COR-L47 (cell line): Measurements from ENCODE around the gene ADRA2B.
"Not testable (repeated sequence)": the region's sequence is repeated elsewhere in the genome, so short reads cannot be mapped to it uniquely, and the experiment has no call there.

Source experiments
- DNase-seq: peaks from one replicate; lab custom pipeline; 2025; lab: John Stamatoyannopoulos, UW

The ADRA2B gene

GRCh38 chr2:96116424-96116878 is at the start of gene ADRA2B:
TSS of gene ADRA2B (minus strand) at chr2:96116571. CDS start at chr2:96116149, 422 bp downstream.
- DNase-seq, result no peak

GRCh38 chr2:96164459-96165184 is 48.3 kb upstream of the ADRA2B start:
- no peak for DNase-seq

- no peak for DNase-seq
Measured at GRCh38 chr2:96163768-96164429, 47.5 kb upstream of the ADRA2B start.

GRCh38 chr2:96163415-96163767 is 47.0 kb upstream of the ADRA2B start:
- DNase-seq, result no peak

- DNase-seq, result no peak
Measured at GRCh38 chr2:96161898-96162297, 45.5 kb upstream of the ADRA2B start.

- DNase-seq, result not testable (repeated sequence)
Measured at GRCh38 chr2:96160366-96160765, 44.0 kb upstream of the ADRA2B start.

- no peak for DNase-seq
Measured at GRCh38 chr2:96159084-96159830, 42.9 kb upstream of the ADRA2B start.

GRCh38 chr2:96158554-96158940 is 42.2 kb upstream of the ADRA2B start:
- no peak for DNase-seq

- DNase-seq, result no peak
Measured at GRCh38 chr2:96157649-96158553, 41.5 kb upstream of the ADRA2B start.

GRCh38 chr2:96156926-96157648 is 40.7 kb upstream of the ADRA2B start:
- no peak for DNase-seq

GRCh38 chr2:96156011-96156820 is 39.8 kb upstream of the ADRA2B start:
- DNase-seq, result no peak

- DNase-seq, result no peak
Measured at GRCh38 chr2:96154506-96155380, 38.4 kb upstream of the ADRA2B start.

GRCh38 chr2:96153991-96154431 is 37.6 kb upstream of the ADRA2B start:
- DNase-seq, result no peak

GRCh38 chr2:96153291-96153713 is 36.9 kb upstream of the ADRA2B start:
- DNase-seq, result no peak

GRCh38 chr2:96152304-96153161 is 36.2 kb upstream of the ADRA2B start:
- no peak for DNase-seq

GRCh38 chr2:96151595-96152303 is 35.4 kb upstream of the ADRA2B start:
- DNase-seq, result no peak

GRCh38 chr2:96150791-96151594 is 34.6 kb upstream of the ADRA2B start:
- no peak for DNase-seq
